Mucosa of stomach (tissue), 1 donor: ENCODE measurements around the gene ZNF226.
"Not testable (repeated sequence)": the region's sequence is repeated elsewhere in the genome, so short reads cannot be mapped to it uniquely, and the experiment has no call there.

Experiments
- H3K27me3 ChIP-seq: one replicate; pipeline ENCODE4 v1.7.0; 2013; ENCODE audit warnings: mild to moderate bottlenecking, low read length; ENCODE audit not compliant: control insufficient read depth, insufficient read depth
- H3K36me3 ChIP-seq: one replicate; pipeline ENCODE4 v1.7.0; 2013; ENCODE audit warnings: low read length; ENCODE audit not compliant: control insufficient read depth, insufficient read depth
- H3K4me1 ChIP-seq: one replicate; pipeline ENCODE4 v1.7.0; 2013; ENCODE audit warnings: mild to moderate bottlenecking, low read length; ENCODE audit not compliant: control insufficient read depth, insufficient read depth
- H3K4me3 ChIP-seq: one replicate; pipeline ENCODE4 v1.7.0; 2013; ENCODE audit warnings: low read length
- H3K9ac ChIP-seq: one replicate; pipeline ENCODE4 v1.7.0; 2013; ENCODE audit warnings: mild to moderate bottlenecking, low read length, moderate library complexity
- H3K9me3 ChIP-seq: one replicate; pipeline ENCODE4 v1.7.0; 2013; ENCODE audit warnings: mild to moderate bottlenecking, low read length, moderate library complexity; ENCODE audit not compliant: control insufficient read depth
- donor health status: Pancreatic carcinoma.

ZNF226 gene

GRCh38 chr19:44219926-44220325, 55.0 kb downstream of the ZNF226 start:
- not testable (repeated sequence) for H3K36me3 ChIP-seq, H3K4me1 ChIP-seq, H3K27me3 ChIP-seq, H3K9ac ChIP-seq, H3K4me3 ChIP-seq, H3K9me3 ChIP-seq

GRCh38 chr19:44220761-44221160, 55.9 kb downstream of the ZNF226 start:
- H3K9me3 ChIP-seq, result not testable (repeated sequence)

GRCh38 chr19:44221291-44221690, 56.4 kb downstream of the ZNF226 start:
- H3K4me3 ChIP-seq, H3K36me3 ChIP-seq, H3K4me1 ChIP-seq, H3K9ac ChIP-seq, H3K9me3 ChIP-seq, H3K27me3 ChIP-seq: not testable (repeated sequence)

More at GRCh38 chr19:44220761-44221160, 55.9 kb downstream of the ZNF226 start:
- H3K27me3 ChIP-seq, H3K9ac ChIP-seq, H3K36me3 ChIP-seq, H3K4me1 ChIP-seq, H3K4me3 ChIP-seq: not testable (repeated sequence)
